ENCODE measurements around the gene AASDHPPT.
"Not testable (repeated sequence)": the region's sequence is repeated elsewhere in the genome, so short reads cannot be mapped to it uniquely, and the experiment has no call there.

Gene AASDHPPT

DNA sequence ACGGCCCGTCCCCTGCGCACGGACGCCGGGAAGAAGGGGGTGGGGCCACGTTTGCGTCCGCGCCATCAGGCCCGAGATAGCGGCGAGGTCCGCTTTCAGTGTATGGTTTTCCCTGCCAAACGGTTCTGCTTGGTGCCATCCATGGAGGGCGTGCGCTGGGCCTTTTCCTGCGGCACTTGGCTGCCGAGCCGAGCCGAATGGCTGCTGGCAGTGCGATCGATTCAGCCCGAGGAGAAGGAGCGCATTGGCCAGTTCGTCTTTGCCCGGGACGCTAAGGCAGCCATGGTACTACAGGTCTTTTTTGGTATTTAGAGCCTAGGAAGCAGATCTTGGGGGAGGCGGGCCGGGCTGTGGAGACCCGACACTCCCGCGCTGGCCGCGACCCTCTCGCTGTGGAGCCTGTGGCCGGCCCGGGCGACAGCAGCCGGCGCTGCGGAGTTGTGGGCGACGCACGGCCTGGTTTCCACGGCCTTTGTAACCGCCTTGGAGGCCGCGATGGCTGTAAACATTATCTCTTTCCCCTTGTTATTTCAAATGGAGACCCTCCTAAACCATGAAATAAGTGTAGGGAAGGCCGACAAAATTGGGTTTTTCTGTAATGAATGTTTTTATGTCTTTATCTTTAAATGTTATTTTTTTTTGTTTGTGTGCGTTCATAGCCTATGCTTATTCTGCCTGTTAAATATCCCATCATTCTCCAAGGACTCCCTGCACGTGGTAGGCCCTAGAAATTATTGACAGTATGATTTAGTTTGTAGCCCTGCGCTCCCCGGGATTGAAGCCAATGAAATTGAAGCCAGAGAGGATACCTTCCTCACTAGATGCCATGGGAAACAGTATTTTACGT is at the start of gene AASDHPPT:
Gene AASDHPPT, plus strand, starts transcription at position 54 of the 847 bp plus-strand sequence. Its CDS starts 49 bp downstream, at position 103.
- peak in 1 of 2 experiments; percentile 26 for DNase-seq

GRCh38 chr11:106030609-106031008 is 46.9 kb upstream of the AASDHPPT start:
- no peak for DNase-seq

DNA sequence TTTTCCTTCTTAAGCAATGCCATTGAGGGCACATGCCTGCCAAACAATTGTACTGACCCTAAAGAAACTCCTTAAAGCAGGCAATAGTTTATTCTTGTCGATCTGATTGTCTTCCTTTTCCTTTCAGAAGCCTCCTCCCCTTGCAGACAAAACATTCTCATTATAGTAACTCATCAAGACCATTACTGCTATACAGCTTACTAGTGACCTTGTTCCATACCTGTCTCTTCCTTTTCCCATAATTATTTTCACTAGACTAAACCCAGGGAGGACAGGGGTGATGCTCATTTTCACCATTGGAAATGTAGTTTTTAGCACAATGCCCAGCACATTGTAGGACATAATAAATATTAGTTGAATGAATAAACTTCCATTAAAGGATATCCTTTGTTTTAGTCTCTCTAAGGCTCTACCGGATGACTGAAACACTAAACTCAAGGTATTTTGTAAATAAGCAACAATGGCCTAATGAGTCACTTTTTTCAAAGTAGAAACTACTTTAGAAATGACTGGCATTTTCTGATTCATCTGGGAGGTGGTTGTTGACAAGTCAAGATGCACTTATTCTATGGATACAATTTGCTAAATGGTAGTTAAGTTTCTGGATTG is 46.2 kb upstream of the AASDHPPT start:
- DNase-seq, result no peak

GRCh38 chr11:106031936-106032335 is 45.5 kb upstream of the AASDHPPT start:
- DNase-seq, result no peak

GRCh38 chr11:106032861-106033260 is 44.6 kb upstream of the AASDHPPT start:
- DNase-seq, result no peak

GRCh38 chr11:106043540-106043939 is 33.9 kb upstream of the AASDHPPT start:
- no peak for DNase-seq

- DNase-seq, result no peak
These were observed 29.8 kb upstream of the AASDHPPT start for GRCh38 chr11:106047631-106048030.

DNA sequence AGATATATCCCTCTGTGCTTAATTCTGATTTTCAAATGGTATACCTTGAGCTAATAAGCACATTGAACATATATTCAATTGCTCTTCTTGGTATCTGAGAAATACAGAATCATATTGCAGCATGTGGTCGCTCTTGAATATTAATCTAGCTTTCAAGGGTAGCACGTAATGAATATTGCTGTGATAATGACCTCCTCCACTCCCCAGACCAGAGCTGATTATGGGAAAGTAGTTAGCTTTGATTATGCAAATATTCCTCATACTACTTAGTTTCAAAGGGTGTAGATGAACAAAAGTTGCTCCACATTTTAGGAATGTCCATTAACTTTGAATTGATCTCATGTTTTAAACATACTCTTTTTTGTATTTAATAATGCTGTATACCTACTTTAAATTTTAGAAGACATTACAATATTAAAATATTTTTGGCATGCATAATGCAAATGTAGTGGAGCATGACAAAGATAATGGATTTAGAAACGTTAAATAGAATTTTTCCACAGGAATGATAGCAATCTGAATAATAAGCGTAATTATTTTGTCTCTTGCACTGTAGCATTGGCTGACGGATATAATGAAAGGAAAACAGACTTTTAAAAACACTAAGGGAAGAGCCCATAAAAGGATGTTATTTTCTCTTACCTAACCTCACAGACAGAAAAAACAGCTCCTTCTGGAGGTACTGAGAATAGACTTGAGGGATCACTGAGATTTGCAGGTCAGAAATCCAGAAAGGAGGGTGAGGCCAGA is 27.6 kb upstream of the AASDHPPT start:
- DNase-seq, result no peak

- no peak for DNase-seq
These were observed 26.4 kb upstream of the AASDHPPT start for GRCh38 chr11:106051103-106051502.

DNA sequence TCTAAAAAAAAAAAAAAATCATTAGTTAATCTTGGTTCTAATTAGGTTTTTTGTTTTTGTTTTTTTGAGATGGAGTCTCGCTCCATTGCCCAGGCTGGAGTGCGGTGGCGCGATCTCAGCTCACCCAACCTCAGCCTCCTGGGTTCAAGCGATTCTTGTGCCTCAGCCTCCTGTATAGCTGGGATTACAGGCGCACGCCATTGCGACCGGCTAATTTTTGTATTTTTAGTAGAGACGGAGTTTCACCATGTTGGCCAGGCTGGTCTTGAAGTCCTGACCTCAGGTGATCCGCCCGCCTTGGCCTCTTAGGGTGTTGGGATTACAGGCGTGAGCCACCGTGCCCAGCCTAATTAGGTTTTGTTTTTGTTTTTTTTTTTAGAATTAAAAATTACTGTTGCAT is 19.1 kb upstream of the AASDHPPT start:
- not testable (repeated sequence) for DNase-seq

- DNase-seq, result no peak
These were observed 17.8 kb upstream of the AASDHPPT start for GRCh38 chr11:106059617-106060016.

- DNase-seq, result no peak
These were observed 16.1 kb upstream of the AASDHPPT start for GRCh38 chr11:106061249-106061784.

DNA sequence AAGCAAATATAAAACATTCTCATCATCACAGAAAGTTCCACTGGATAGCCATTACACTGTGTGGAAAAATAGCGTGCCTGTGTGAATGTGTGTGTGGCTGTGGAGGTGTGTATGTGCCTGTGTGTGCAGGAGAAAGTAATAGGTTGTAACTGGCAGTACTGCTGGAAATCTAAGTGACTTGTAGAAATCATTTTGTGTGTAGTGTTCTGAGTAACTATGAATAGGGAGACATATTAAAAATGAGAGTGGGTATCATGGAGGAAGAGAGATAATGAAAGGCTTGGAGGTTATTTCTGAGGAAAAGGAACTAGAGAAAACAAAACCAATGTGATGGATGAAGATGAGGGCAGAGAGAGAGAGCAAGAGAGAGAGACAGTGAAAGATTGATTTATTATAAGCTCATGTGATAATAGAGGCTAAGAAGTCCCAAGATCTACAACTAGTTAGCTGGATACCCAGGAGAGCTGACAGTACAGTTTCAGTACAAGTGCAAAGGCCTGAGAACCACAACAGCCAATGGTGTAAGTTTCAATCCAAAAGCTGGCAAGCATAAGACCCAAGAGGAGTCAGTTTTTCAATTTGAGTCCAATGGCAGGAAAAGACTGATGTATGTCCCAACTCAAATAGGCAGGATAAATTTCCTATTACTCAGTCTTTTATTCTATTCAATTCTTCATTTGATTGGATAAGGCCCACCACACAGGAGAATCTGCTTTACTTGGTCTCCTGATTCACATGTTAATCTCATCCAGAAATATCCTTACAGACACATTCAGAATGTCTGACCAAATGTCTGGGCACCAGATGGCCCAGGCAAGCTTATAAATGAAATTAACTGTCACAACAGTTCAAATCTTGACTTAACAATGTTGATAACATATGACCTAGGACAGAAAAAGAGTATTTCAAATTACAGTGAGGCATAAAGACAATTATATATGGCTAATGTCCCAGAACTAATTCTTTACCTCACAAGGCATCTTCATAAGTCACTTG is 15.2 kb upstream of the AASDHPPT start:
- DNase-seq, result no peak

DNA sequence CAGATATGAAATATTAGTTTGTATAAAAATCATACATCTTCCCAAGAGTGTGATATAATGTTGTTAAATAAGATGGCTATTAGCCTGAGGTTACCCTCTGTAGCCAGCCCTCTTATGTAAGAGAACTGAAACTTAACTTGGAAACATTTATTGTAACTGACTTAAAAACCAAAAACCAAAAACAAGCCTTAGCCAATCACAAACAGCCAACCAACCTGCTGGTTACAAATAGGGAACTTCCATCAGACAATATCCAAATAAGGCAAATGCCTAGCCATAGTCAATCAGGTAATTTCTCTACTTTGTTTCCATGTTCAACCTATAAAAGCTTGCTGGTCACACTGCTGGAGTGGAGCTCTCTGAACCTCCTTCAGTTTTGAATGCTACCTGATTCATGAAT is 14.5 kb upstream of the AASDHPPT start:
- DNase-seq, result no peak

GRCh38 chr11:106070606-106071005 is 6.9 kb upstream of the AASDHPPT start:
- DNase-seq, result no peak

GRCh38 chr11:106072804-106073203 is 4.7 kb upstream of the AASDHPPT start:
- no peak for DNase-seq

GRCh38 chr11:106076171-106076918 is 1.1 kb upstream of the AASDHPPT start:
- DNase-seq, result peak; percentile 25

DNA sequence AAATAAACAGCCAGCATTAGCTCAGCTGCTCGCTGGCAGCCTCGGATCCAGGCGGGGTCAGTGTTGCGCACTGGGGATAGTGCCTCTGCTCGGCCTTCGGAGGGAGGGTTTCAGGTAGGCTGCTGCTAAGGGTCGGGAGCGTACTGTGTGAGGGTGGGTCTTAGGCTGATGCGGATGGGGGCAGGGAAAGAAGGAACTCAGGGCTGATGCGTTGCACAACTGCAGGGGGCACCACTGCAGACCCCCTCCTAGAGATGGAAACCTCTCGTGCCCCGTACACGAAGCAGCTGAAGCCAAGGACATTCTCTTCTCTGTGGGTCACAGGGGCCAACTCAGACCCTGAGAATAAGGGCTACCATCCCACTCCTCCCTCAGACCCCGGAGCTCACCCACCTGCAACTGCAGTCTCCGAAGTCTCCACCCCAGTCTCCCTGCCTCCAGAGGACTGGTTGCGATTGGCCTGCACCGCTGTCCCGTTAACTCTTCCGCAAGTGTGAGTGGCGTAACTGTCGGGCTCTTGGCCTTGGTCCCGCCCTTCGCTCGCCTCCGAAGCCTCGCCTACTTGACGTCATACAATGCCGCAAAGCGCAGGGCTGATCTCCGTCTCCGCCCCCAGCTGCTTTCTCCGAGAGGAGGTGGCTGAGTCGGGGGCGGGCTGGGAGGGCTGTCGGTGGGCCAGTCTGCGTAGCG is 398 bp upstream of the AASDHPPT start, which contains the start of gene KBTBD3:
Gene KBTBD3, minus strand, starts transcription at position 429 of the 690 bp plus-strand sequence. CDS start 18,250 bp downstream, outside the sequence.
- DNase-seq, result peak; percentile 98

DNA sequence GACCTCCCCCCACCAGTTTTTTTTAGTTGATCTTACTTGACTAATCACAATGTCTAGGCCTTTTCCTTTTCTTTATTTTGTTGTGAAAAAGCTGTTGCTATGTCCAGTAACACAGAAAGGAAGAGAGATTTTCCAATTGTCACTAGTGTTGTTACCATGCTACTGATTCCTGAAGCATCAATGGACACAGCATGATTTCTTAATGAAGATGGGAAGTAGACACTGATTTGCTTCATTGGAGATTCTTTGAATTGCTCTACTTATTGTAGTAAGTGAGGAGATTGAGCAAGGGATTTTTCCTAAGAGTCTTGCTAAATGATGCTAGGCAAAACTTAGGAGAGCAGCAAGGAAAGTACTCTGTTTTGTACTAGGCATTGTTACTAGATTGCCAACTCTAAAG is 4.6 kb downstream of the AASDHPPT start:
- no peak for DNase-seq

GRCh38 chr11:106086135-106086534 is 8.7 kb downstream of the AASDHPPT start:
- no peak for DNase-seq
